Heart right ventricle (tissue), 16 donors: ENCODE measurements around the gene LRRN2. TPM values are rescaled to one million over a fixed set of nuclear protein-coding genes. Genes with fewer than 3 reads are reported as not detected.

ENCODE experiments used
- ATAC-seq, 8 donors: fragments of 200-7000 bp; cut with Tn5 transposase; one replicate each; pipeline ENCODE4 v1.9.1; 2020; ENCODE audit warnings: mild to moderate bottlenecking in 8 of 8, moderate library complexity in 8 of 8, moderate number of reproducible peaks in 1 of 8
- DNase-seq, 2 donors: peaks; one replicate each; pipeline ENCODE4 v3.0.0-alpha.2; 2020
- H3K27ac ChIP-seq, 10 donors: fragments of 200-600 bp; sonication (generic) in 2 of 10; one replicate each; pipeline versions ENCODE4 v1.5.0 to v1.8.0; 2020 to 2022; ENCODE audit warnings: mild to moderate bottlenecking in 3 of 10
- H3K27me3 ChIP-seq, 7 donors: fragments of 200-600 bp; one replicate each; pipeline ENCODE4 v1.8.0; 2021 to 2022; ENCODE audit warnings: mild to moderate bottlenecking in 2 of 7
- H3K36me3 ChIP-seq, 9 donors: fragments of 200-600 bp; sonication (generic) in 1 of 9; one replicate each; pipeline versions ENCODE4 v1.5.0 to v1.8.0; 2020 to 2022; ENCODE audit warnings: mild to moderate bottlenecking in 2 of 9
- H3K4me1 ChIP-seq, 9 donors: fragments of 200-600 bp; sonication (generic) in 1 of 9; one replicate each; pipeline versions ENCODE4 v1.5.0 to v1.8.0; 2020 to 2022; ENCODE audit warnings: mild to moderate bottlenecking in 4 of 9
- H3K4me3 ChIP-seq, 10 donors: fragments of 200-600 bp; sonication (generic) in 2 of 10; one replicate each; pipeline versions ENCODE4 v1.5.0 to v1.8.0; 2020 to 2022; ENCODE audit warnings: mild to moderate bottlenecking in 7 of 10, moderate library complexity in 2 of 10
- H3K9me3 ChIP-seq, 11 donors: fragments of 200-600 bp in 10 of 11; sonication (generic) in 2 of 11; one replicate each; pipeline versions ENCODE4 v1.5.0 to v1.8.0; 2013 to 2022; ENCODE audit warnings: mild to moderate bottlenecking in 2 of 11, control low read depth in 1 of 11, moderate library complexity in 1 of 11
- WGBS, 2 donors: extraction: QIAGEN DNeasy Blood & Tissue Kit; methylation state at CpG; one replicate each; pipeline ENCODE4 v1.1.7; 2013; ENCODE audit warnings: inconsistent platforms in 1 of 2; 5-methylcytosine and 5-hydroxymethylcytosine counted together
- intact Hi-C, 10 donors: fragments of 100-400 bp; cut with DNase I; formaldehyde crosslinking; loops; one replicate each; pipeline versions ENCODE4 v1.11.1 to v1.14.2; 2022
- polyA plus RNA-seq, 2 donors: library from polyadenylated mRNA; stranded (reverse); fragments of 200-250 nt; gene quantifications; one replicate each; pipeline ENCODE4 v1.2.3, GENCODE V29; 2013
- total RNA-seq, 10 donors: library from RNA; stranded (reverse); fragmentation: NEBNext Ultra II Directional in 3 of 10; extraction: Animal tissue kit (Norgen Biotek cat#: 25700) in 3 of 10; gene quantifications; one replicate each; pipeline versions ENCODE4 v1.2.1 to v1.2.4, GENCODE V29; 2021 to 2023
- TF ChIP-seq, protein P1 (sequence below), 9 donors: fragments of 200-600 bp; sonication (generic) in 2 of 9; IDR thresholded peaks; one replicate each; pipeline versions ENCODE4 v1.5.0 to v1.8.0; 2021 to 2022; ENCODE audit warnings: antibody characterized with exemption in 9 of 9, mild to moderate bottlenecking in 5 of 9, moderate library complexity in 1 of 9
- donor health status: Arrhythmogenic right ventricular cardiomyopathy.
- donor health status: ischemic (EF 13 %, LVEDD 7.1; RV severe dilation, severe dysfunction).
- donor health status: healthy with polysubstance abuse.
- donor health status: DM: no; HTN: yes; CAD: no.
- donor health status: DM: no; HTN: no; CAD: no.
- donor health status: ischemic (EF 25% LVEDD 6.9; RV normal size, moderate dysfunction).
- donor health status: ischemic (EF 25% LVEDD 5.7; RV mildly dilated, moderate dysfunction).
- donor health status: healthy.
- donor health status: DM: yes; HTN: yes; CAD: no.
- donor health status: Ischemic cardiomyopathy.
- donor health status: ischemic (EF 35%, LVEDD 5.7; RV mildly dilated, moderate dysfunction).
- donor health status: nonischemic (EF 11% LVEDD 7.7; RV severe dilation, severe dysfunction).
- donor health status: DM: yes; HTN: yes; CAD: no.
- donor health status: PGD.
- donor health status: ischemic (EF 29% LVEDD 5.4; RV normal size, mild dysfunction).
- donor health status: nonischemic (EF 23%, LVEDD 6.1; RV moderate dilation, normal function).

Gene LRRN2
- total and polyA plus RNA-seq, 12 donors: 0.73 to 2.9 (median 1.1) TPM

DNA sequence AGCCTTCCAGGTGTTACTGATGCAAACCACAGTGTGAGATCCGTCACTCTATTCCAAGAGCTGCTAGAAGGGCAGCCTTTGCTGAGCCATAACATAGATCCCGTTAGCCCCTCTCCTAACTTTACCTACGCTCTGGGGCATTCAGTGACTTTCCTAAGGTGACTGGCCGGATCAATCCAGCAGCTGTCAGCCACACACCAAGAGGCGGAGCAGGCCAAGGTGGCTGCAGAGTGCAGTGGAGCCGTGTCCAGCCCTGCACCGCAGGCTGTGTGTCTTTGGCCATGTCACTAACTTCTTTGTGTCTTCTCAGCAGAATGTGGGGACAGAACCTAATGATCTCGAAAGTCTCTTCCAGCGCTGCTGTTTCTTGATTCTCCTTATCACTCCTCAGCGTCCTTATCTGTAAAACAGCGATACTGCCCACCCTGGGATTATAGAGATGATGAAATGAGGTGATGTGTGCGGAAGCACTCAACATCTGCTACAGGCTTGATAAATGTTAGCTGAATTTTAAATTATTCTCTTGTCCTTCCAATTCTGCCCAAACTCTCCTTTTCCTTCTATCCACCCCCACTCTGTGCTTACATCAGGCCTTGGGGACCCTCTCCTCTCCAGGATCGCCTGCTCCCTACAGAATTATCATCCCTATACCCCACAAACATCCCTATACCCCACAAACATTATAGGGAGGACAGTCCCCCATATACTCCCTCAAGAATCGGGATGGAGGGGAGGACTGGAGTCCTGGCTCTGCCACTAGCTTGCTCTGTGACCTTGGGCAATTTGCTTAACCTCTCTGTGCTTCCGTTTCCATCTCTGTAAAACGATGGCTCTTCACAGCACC, 25.8 kb upstream of the LRRN2 start:
- Histone ChIP-seq H3K9me3 (no peaks in the 10 kb centered on the region), H3K36me3 (no peaks in the 10 kb centered on the region), H3K4me3 (no peak overlapping the region), H3K27me3 (peaks cover 0 to 61% (median 43%) of the 10 kb centered on the region in 7 donors), H3K4me1 (peaks cover 0 to 16% (median 6%) of the 10 kb centered on the region in 9 donors), H3K27ac (no peak overlapping the region)
- DNase-seq: no peak
- TF ChIP-seq, protein P1, sequence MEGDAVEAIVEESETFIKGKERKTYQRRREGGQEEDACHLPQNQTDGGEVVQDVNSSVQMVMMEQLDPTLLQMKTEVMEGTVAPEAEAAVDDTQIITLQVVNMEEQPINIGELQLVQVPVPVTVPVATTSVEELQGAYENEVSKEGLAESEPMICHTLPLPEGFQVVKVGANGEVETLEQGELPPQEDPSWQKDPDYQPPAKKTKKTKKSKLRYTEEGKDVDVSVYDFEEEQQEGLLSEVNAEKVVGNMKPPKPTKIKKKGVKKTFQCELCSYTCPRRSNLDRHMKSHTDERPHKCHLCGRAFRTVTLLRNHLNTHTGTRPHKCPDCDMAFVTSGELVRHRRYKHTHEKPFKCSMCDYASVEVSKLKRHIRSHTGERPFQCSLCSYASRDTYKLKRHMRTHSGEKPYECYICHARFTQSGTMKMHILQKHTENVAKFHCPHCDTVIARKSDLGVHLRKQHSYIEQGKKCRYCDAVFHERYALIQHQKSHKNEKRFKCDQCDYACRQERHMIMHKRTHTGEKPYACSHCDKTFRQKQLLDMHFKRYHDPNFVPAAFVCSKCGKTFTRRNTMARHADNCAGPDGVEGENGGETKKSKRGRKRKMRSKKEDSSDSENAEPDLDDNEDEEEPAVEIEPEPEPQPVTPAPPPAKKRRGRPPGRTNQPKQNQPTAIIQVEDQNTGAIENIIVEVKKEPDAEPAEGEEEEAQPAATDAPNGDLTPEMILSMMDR (IDR thresholded peaks at IDR 0.05): no peak
- intact Hi-C loops: no loop called here
- 42 to 45% methylated on average over 16 of the region's 16 CpGs for WGBS, 2 donors
- ATAC-seq: no peak

DNA sequence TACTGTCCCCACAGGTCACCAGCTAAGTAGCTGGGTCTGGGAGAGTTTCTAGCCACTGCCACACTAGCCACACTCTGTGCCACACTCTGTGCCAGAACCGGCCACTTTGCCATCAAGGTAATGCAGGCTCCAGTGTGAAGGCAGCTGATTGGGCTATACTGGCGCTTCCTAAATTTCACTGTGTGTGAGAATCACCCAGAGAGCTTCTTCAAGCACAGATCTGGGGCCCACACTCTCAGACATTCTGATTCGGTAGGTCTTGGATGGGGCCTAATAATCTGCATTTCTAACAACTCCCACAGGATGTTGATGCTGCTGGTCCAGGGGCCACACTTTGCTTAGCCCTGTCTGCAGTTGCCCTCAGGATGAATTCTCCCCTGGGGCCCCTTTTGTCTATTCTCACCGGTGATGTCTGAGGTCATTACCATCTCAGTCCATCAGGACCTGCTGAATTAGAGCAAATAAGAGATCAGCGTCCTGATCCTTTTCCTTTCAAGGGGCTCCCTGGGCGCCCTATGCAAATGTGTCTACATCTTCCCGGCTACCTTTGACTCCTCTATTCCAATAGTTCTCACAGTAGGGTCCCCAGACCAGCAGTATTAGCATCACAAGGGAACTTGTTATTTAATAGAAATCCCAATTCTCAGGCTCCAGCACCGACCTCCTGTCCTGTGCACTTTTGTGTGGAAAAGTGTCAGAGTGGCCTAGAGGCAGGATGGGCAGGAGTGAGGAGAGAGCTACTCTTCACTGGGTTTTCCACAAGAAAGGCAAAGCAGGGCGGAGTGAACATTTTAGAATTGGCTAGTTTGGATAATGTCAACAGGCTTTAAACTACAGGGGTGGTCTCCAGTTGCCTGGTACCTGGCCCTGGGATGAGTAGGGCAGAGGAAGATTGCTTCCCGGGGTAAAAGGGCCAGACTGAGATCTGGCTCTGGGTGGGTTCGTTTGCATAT, 24.7 kb upstream of the LRRN2 start:
- Histone ChIP-seq H3K36me3 (no peaks in the 10 kb centered on the region), H3K27me3 (peaks cover 0 to 51% (median 43%) of the 10 kb centered on the region in 7 donors), H3K4me3 (no peak overlapping the region), H3K27ac (no peak overlapping the region), H3K9me3 (no peaks in the 10 kb centered on the region), H3K4me1 (peaks cover 0 to 22% (median 6%) of the 10 kb centered on the region in 9 donors)
- ATAC-seq (no peak), DNase-seq (no peak)
- TF ChIP-seq, protein P1 (IDR thresholded peaks at IDR 0.05): no peak
- intact Hi-C loops: no loop called here
- 68 to 74% methylated on average over 11 of the region's 11 CpGs for WGBS, 2 donors

DNA sequence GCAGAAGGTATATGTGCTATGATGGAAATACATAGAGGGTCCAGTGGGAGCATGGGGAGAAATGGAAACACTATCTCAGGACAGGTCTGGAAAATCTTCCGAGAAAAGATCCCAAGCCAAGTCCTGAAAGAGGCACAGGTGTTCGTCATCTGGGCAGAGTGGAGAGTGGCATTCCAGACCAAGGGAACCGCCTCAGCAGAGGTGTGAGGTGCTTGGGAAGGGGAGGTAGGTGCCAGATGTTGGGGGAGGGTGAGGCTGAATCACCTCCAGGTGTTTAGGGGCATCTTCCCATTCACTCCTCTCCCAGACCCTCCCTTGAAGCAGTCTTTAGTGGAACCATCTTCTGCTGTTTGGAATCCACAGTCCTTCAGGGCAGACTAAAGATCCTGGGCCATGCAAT, 23.5 kb upstream of the LRRN2 start:
- 80 to 88% methylated on average over 3 of the region's 3 CpGs for WGBS, 2 donors
- H3K27ac ChIP-seq: no peak overlapping the region
- no peaks in the 10 kb centered on the region for H3K36me3 ChIP-seq
- intact Hi-C loops: no loop called here
- TF ChIP-seq, protein P1 (IDR thresholded peaks at IDR 0.05): no peak
- peaks cover 0 to 40% (median 33%) of the 10 kb centered on the region in 7 donors for H3K27me3 ChIP-seq
- DNase-seq (no peak), ATAC-seq (no peak)
- no peak overlapping the region for H3K4me3 ChIP-seq
- H3K9me3 ChIP-seq: no peaks in the 10 kb centered on the region
- H3K4me1 ChIP-seq: peaks cover 0 to 22% (median 6%) of the 10 kb centered on the region in 9 donors

DNA sequence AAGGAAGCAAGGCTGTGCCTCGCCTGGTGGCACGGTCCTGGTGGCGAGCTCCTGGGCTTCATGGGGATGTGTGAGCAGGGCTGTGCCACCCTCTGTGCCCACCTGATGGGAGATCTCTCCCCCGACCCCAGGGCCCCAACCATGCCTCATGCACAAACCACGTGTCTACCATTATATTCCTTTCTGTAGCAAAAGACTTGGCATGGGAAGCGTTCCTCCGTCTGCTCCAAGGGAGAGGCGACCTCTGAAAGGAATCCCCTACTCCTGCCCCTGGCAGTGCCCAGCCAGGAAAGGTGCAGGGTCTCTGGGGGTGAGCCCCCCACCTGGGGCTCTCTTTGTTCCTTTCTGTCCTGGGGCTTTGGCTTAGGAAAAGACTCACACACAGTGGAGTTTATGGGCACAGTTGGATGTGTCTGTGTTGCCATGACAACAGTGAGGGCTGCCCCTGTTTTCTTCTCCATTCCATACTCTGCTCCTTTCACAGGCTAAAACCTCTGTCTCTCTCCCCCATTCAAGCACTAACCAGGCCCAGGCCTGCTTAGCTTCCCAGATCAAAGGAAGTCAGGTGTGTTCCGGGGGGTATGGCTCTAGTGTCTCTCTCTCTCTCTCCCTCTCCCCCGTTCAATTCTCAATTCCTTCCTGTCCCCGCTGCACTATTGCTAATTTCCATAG, 21.4 kb upstream of the LRRN2 start:
- no peaks in the 10 kb centered on the region for H3K36me3 ChIP-seq
- no peak for DNase-seq
- no peak for ATAC-seq
- peaks cover 0 to 17% (median 1%) of the 10 kb centered on the region in 9 donors for H3K4me1 ChIP-seq
- 54 to 59% methylated on average over 11 of the region's 11 CpGs for WGBS, 2 donors
- TF ChIP-seq, protein P1 (IDR thresholded peaks at IDR 0.05): no peak
- H3K27me3 ChIP-seq: peaks cover 0 to 28% (median 16%) of the 10 kb centered on the region in 7 donors
- intact Hi-C loops: no loop called here
- no peaks in the 10 kb centered on the region for H3K9me3 ChIP-seq
- H3K27ac ChIP-seq: no peak overlapping the region
- no peak overlapping the region for H3K4me3 ChIP-seq
